Loucy (cell line): ENCODE measurements around the gene NRCAM.

Source experiments
- EZH2phosphoT487 ChIP-seq: fragments of 200-600 bp; IDR thresholded peaks from 2 replicates; pipeline ENCODE4 v1.6.1; 2018; ENCODE audit warnings: antibody characterized with exemption, mild to moderate bottlenecking, moderate library complexity, borderline replicate concordance
- TF ChIP-seq, protein P1 (sequence below): fragments of 200-600 bp; sonication (generic); conservative IDR thresholded peaks from 2 replicates; pipeline ENCODE4 v1.5.1; 2014; ENCODE audit warnings: mild to moderate bottlenecking, antibody characterized with exemption, low read length

DNA sequence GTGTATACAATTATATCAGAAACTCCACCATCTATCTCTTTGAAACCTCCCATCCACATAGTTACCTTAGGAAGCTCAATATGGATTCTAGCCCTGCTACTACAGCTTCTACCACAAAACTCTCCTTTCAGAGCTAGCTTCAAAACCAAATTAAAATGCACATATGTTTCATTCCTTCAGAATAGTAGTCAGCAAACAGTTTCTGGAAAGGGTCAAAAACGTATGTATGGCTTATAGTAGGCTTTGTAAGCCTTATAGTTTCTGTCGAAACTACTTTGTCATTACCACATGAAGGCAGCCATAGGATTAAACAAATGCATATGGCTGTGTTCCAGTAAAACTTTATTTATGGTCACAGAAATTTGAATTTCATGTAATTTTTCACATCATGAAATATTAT lies 170.5 kb downstream of the NRCAM start:
- TF ChIP-seq, protein P1, sequence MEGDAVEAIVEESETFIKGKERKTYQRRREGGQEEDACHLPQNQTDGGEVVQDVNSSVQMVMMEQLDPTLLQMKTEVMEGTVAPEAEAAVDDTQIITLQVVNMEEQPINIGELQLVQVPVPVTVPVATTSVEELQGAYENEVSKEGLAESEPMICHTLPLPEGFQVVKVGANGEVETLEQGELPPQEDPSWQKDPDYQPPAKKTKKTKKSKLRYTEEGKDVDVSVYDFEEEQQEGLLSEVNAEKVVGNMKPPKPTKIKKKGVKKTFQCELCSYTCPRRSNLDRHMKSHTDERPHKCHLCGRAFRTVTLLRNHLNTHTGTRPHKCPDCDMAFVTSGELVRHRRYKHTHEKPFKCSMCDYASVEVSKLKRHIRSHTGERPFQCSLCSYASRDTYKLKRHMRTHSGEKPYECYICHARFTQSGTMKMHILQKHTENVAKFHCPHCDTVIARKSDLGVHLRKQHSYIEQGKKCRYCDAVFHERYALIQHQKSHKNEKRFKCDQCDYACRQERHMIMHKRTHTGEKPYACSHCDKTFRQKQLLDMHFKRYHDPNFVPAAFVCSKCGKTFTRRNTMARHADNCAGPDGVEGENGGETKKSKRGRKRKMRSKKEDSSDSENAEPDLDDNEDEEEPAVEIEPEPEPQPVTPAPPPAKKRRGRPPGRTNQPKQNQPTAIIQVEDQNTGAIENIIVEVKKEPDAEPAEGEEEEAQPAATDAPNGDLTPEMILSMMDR, result no peak
- TF ChIP-seq EZH2phosphoT487, result no peak
